Vagina (tissue), 2 donors: ENCODE measurements around the gene NAGA.

Experiments
- CTCF ChIP-seq, 3 experiments: fragments of 450-650 bp in 2 of 3; fragments of 200-600 bp in 1 of 3; sonication (generic) in 1 of 3; IDR thresholded peaks; one replicate each; pipeline ENCODE4 v1.5.1; 2017 to 2019; ENCODE audit warnings: antibody characterized with exemption in 3 of 3, mild to moderate bottlenecking in 2 of 3, moderate library complexity in 2 of 3
- POLR2A ChIP-seq, 2 donors: fragments of 450-650 bp; IDR thresholded peaks; one replicate each; pipeline ENCODE4 v1.6.1; 2017; ENCODE audit warnings: antibody characterized with exemption in 2 of 2, mild to moderate bottlenecking in 2 of 2, moderate library complexity in 2 of 2
- POLR2AphosphoS5 ChIP-seq, 2 donors: sonication (generic); formaldehyde crosslinking; IDR thresholded peaks; one replicate each; pipeline ENCODE4 v1.9.0; 2017; ENCODE audit warnings: antibody characterized with exemption in 2 of 2, mild to moderate bottlenecking in 2 of 2, low read depth in 1 of 2; ENCODE audit not compliant: insufficient read depth in 1 of 2

- TF ChIP-seq CTCF (IDR thresholded peaks at IDR 0.05) = no peak
- TF ChIP-seq POLR2A (IDR thresholded peaks at IDR 0.05) = no peak
- TF ChIP-seq POLR2AphosphoS5 (IDR thresholded peaks at IDR 0.05; ENCODE audit: insufficient read depth in 1 of 2, low read depth in 1 of 2) = no peak
These were observed 37.1 kb downstream of the NAGA start for GRCh38 chr22:42033263-42034181.
